Activated naive CD4-positive, alpha-beta T cell treated with Interleukin-2 at 50 U/mL for 16 hours (primary cell): ENCODE measurements around the gene IGF1R.
A peak's percentile ranks its signal among the peaks of the same experiment; 100 is the strongest.

Experiments used
- DNase-seq: peaks from one replicate; pipeline ENCODE4 v3.0.0-alpha.2; 2020

The IGF1R gene

GRCh38 chr15:98649472-98650416, 1.4 kb downstream of the IGF1R start:
- DNase-seq = peak; percentile 36

GRCh38 chr15:98650417-98651035, 2.2 kb downstream of the IGF1R start:
- peak; percentile 20 for DNase-seq

GRCh38 chr15:98651036-98651481, 2.7 kb downstream of the IGF1R start:
- peak; percentile 9 for DNase-seq

GRCh38 chr15:98651581-98652220, 3.4 kb downstream of the IGF1R start:
- no peak for DNase-seq

- DNase-seq = no peak
These were observed 5.3 kb downstream of the IGF1R start for GRCh38 chr15:98653686-98654085.

GRCh38 chr15:98654790-98655360, 6.5 kb downstream of the IGF1R start:
- no peak for DNase-seq

- DNase-seq = no peak
These were observed 7.4 kb downstream of the IGF1R start for GRCh38 chr15:98655732-98656131.

- no peak for DNase-seq
These were observed 9.4 kb downstream of the IGF1R start for GRCh38 chr15:98657721-98658120.

- DNase-seq = peak; percentile 15
These were observed 10.7 kb downstream of the IGF1R start for GRCh38 chr15:98658831-98659699.

GRCh38 chr15:98660055-98660454, 11.7 kb downstream of the IGF1R start:
- DNase-seq = no peak

- no peak for DNase-seq
These were observed 14.7 kb downstream of the IGF1R start for GRCh38 chr15:98663045-98663444.

- DNase-seq = no peak
These were observed 15.3 kb downstream of the IGF1R start for GRCh38 chr15:98663606-98664005.

GRCh38 chr15:98666441-98666840, 18.1 kb downstream of the IGF1R start:
- DNase-seq = no peak

- DNase-seq = no peak
These were observed 18.5 kb downstream of the IGF1R start for GRCh38 chr15:98666841-98667240.

GRCh38 chr15:98667521-98668179, 19.3 kb downstream of the IGF1R start:
- DNase-seq = no peak

GRCh38 chr15:98668566-98669308, 20.4 kb downstream of the IGF1R start:
- DNase-seq = peak; percentile 33

- DNase-seq = no peak
These were observed 21.3 kb downstream of the IGF1R start for GRCh38 chr15:98669638-98670037.

- no peak for DNase-seq
These were observed 23.0 kb downstream of the IGF1R start for GRCh38 chr15:98671060-98672008.

GRCh38 chr15:98673133-98673532, 24.8 kb downstream of the IGF1R start:
- DNase-seq = no peak

- no peak for DNase-seq
These were observed 26.0 kb downstream of the IGF1R start for GRCh38 chr15:98674336-98674735.
